Lung (tissue), 12 donors: ENCODE measurements around the gene PPFIA3. TPM values are rescaled to one million over a fixed set of nuclear protein-coding genes. Genes with fewer than 3 reads are reported as not detected.

Experiments
- ATAC-seq: fragments of 200-7000 bp; cut with Tn5 transposase; one replicate; pipeline ENCODE4 v1.9.1; 2020; ENCODE audit warnings: moderate number of reproducible peaks; ENCODE audit not compliant: insufficient read depth, low FRiP score
- DNase-seq, 3 donors: peaks; one replicate each; pipeline ENCODE4 v3.0.0-alpha.2; 2013 to 2017
- H3K27ac ChIP-seq, 2 donors: one replicate each; pipeline ENCODE4 v1.5.1; 2013; ENCODE audit warnings: mild to moderate bottlenecking in 2 of 2, moderate library complexity in 2 of 2, control low read depth in 1 of 2, inconsistent platforms in 1 of 2, low read depth in 1 of 2, low read length in 1 of 2
- H3K27me3 ChIP-seq, 3 donors: one replicate each; pipeline ENCODE4 v1.5.1; 2013; ENCODE audit warnings: low read length in 2 of 3; ENCODE audit not compliant: control insufficient read depth in 3 of 3, insufficient read depth in 3 of 3
- H3K36me3 ChIP-seq, 4 donors: one replicate each; pipeline ENCODE4 v1.5.1; 2013; ENCODE audit warnings: low read length in 4 of 4, mild to moderate bottlenecking in 1 of 4, moderate library complexity in 1 of 4; ENCODE audit not compliant: control insufficient read depth in 4 of 4, insufficient read depth in 4 of 4
- H3K4me1 ChIP-seq, 5 donors: one replicate each; pipeline ENCODE4 v1.5.1; 2013; ENCODE audit warnings: low read length in 5 of 5, mild to moderate bottlenecking in 2 of 5, moderate library complexity in 1 of 5; ENCODE audit not compliant: control insufficient read depth in 5 of 5, insufficient read depth in 5 of 5
- H3K4me3 ChIP-seq: one replicate; pipeline ENCODE4 v1.5.1; 2013; ENCODE audit warnings: mild to moderate bottlenecking, control low read depth, moderate library complexity
- H3K9ac ChIP-seq, 2 donors: one replicate each; pipeline ENCODE4 v1.5.1; 2013; ENCODE audit warnings: low read length in 2 of 2, control low read depth in 1 of 2; ENCODE audit not compliant: insufficient read depth in 1 of 2
- H3K9me3 ChIP-seq, 4 donors: one replicate each; pipeline ENCODE4 v1.5.1; 2013; ENCODE audit warnings: low read length in 3 of 4, mild to moderate bottlenecking in 1 of 4, moderate library complexity in 1 of 4; ENCODE audit not compliant: control insufficient read depth in 4 of 4, insufficient read depth in 3 of 4
- WGBS, 2 donors: extraction: QIAGEN DNeasy Blood & Tissue Kit; methylation state at CpG; one replicate each; pipeline ENCODE4 v1.1.7; 2013; 5-methylcytosine and 5-hydroxymethylcytosine counted together
- polyA plus RNA-seq, 2 donors: library from polyadenylated mRNA; stranded (reverse); fragments of 200-250 nt; gene quantifications; one replicate each; pipeline ENCODE4 v1.2.1, GENCODE V29; 2013
- total RNA-seq, 2 donors: library from RNA; depleted of rRNA in 1 of 2; stranded (reverse); fragments of >200 nt in 1 of 2; gene quantifications; one replicate each; pipeline ENCODE4 v1.2.1, GENCODE V29; 2014 to 2021
- TF ChIP-seq, protein P1 (sequence below): IDR thresholded peaks from 2 replicates; pipeline ENCODE4 v1.5.1; 2012; ENCODE audit warnings: mild to moderate bottlenecking; ENCODE audit errors: control extremely low read depth, extremely low read depth
- donor health status: control.
- donor health status: control.
- donor health status: Bipolar disorder and iron deficiency.
- donor health status: healthy.
- donor health status: DM: yes; HTN: yes; CAD: no.

Gene PPFIA3
- total and polyA plus RNA-seq, 4 donors, result 3.0 to 10.6 (median 8.6) TPM

DNA sequence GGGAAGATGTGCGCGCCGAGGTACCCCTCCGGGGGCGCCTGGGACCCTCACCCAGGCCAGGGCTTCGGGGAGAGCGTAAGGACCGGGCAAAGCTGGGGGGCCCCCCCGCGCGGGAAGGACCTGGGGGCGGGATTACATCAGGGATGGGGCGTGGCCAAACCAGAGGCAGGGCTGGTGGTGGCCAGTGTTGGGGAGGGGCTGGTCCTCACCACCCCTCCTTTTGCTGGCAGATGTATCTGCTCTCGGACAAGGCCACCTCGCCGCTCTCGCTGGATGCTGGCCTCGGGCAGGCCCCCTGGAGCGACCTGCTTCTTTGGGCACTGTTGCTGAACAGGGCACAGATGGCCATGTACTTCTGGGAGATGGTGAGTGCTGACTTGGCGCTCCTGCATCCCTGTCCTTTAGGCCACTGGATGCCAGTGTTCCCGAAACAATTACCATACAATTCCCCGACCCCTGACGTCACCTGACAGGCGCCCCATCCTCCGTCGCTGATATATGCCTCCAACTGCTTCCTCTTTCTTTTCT, 63.6 kb downstream of the PPFIA3 start:
- Histone ChIP-seq H3K4me1 (peaks cover 0 to 4% (median 0%) of the 10 kb centered on the region in 5 donors), H3K9ac (no peak overlapping the region), H3K27ac (no peak overlapping the region), H3K36me3 (peaks cover 3 to 18% (median 9%) of the 10 kb centered on the region in 4 donors), H3K4me3 (no peak overlapping the region), H3K9me3 (peaks cover 0 to 2% (median 0%) of the 10 kb centered on the region in 4 donors), H3K27me3 (no peaks in the 10 kb centered on the region)
- ATAC-seq, result no peak
- TF ChIP-seq, protein P1, sequence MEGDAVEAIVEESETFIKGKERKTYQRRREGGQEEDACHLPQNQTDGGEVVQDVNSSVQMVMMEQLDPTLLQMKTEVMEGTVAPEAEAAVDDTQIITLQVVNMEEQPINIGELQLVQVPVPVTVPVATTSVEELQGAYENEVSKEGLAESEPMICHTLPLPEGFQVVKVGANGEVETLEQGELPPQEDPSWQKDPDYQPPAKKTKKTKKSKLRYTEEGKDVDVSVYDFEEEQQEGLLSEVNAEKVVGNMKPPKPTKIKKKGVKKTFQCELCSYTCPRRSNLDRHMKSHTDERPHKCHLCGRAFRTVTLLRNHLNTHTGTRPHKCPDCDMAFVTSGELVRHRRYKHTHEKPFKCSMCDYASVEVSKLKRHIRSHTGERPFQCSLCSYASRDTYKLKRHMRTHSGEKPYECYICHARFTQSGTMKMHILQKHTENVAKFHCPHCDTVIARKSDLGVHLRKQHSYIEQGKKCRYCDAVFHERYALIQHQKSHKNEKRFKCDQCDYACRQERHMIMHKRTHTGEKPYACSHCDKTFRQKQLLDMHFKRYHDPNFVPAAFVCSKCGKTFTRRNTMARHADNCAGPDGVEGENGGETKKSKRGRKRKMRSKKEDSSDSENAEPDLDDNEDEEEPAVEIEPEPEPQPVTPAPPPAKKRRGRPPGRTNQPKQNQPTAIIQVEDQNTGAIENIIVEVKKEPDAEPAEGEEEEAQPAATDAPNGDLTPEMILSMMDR, result no peak
- WGBS, 2 donors, result 85 to 91% methylated on average over 23 to 26 of the region's 26 CpGs
- no peak for DNase-seq

DNA sequence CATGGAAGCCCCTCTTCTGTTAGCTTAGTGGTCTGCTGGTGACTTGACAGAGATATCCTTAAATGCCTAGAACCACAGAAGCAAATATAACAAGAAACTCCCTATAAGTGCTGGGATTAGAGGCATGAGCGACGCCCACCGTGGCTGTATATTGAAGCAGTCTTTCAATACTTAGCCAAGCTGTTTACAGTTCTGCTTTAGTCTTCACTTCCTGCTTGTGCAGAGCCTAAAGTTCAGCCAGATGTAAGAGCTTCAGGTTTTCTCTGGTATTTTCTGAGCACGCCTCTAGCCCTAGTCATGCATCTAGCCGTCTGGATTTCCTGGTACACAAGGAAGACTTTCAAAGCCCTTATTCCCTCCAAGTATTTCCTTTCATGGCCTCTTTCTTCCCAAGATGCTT, 66.8 kb downstream of the PPFIA3 start:
- TF ChIP-seq, protein P1, result no peak
- ATAC-seq (no peak), DNase-seq (no peak)
- H3K27ac ChIP-seq, result peak overlapping the region in 1 of 2 donors; percentile 5
- no peak overlapping the region for H3K4me3 ChIP-seq
- H3K4me1 ChIP-seq, result peaks cover 0 to 19% (median 0%) of the 10 kb centered on the region in 5 donors
- peaks cover 9 to 24% (median 15%) of the 10 kb centered on the region in 4 donors for H3K36me3 ChIP-seq
- H3K9me3 ChIP-seq, result peaks cover 0 to 7% (median 0%) of the 10 kb centered on the region in 4 donors
- H3K9ac ChIP-seq, result no peak overlapping the region
- H3K27me3 ChIP-seq, result no peaks in the 10 kb centered on the region
- 56 to 69% methylated on average over 5 of the region's 5 CpGs for WGBS, 2 donors

DNA sequence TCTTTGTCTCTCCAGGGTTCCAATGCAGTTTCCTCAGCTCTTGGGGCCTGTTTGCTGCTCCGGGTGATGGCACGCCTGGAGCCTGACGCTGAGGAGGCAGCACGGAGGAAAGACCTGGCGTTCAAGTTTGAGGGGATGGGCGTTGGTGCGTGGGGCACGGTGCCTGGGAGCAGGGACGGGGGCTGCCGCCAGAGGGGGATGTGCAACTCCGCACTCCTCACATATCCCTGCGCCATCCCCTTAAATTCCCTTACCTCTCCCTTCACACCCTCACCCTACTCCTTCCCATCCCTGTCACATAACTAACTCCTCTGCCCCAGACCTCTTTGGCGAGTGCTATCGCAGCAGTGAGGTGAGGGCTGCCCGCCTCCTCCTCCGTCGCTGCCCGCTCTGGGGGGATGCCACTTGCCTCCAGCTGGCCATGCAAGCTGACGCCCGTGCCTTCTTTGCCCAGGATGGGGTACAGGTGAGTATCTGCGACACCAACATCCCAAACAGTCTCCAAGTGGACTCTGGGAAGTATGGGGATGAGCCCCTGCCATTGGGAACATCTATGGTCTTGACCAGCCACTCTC, 69.4 kb downstream of the PPFIA3 start:
- H3K4me1 ChIP-seq, result peaks cover 0 to 17% (median 0%) of the 10 kb centered on the region in 5 donors
- 89 to 95% methylated on average over 21 of the region's 21 CpGs for WGBS, 2 donors
- H3K27ac ChIP-seq, result peak overlapping the region in 1 of 2 donors; percentile 28
- no peak for DNase-seq
- TF ChIP-seq, protein P1, result no peak
- peaks cover 11 to 21% (median 13%) of the 10 kb centered on the region in 4 donors for H3K36me3 ChIP-seq
- H3K9ac ChIP-seq, result no peak overlapping the region
- peaks cover 0 to 6% (median 0%) of the 10 kb centered on the region in 4 donors for H3K9me3 ChIP-seq
- H3K27me3 ChIP-seq, result no peaks in the 10 kb centered on the region
- H3K4me3 ChIP-seq, result no peak overlapping the region
- ATAC-seq, result no peak
